K562 (cell line): ENCODE data around the gene SPRYD3. TPM values are rescaled to one million over a fixed set of nuclear protein-coding genes. Genes with fewer than 3 reads are reported as not detected.

Source experiments
- ESRRA ChIP-seq: fragments of 450-650 bp; IDR thresholded peaks from 2 replicates; pipeline ENCODE4 v1.6.1; 2014; ENCODE audit warnings: low read depth, mild to moderate bottlenecking, moderate library complexity, borderline replicate concordance
- FOXP1 ChIP-seq: sonication (generic); formaldehyde crosslinking; IDR thresholded peaks from 2 replicates; pipeline ENCODE4 v1.8.0; 2022; ENCODE audit warnings: mild to moderate bottlenecking, missing genetic modification reagents
- PHTF2 ChIP-seq: fragments of 250-450 bp; sonication (Bioruptor Pico); IDR thresholded peaks from 2 replicates; pipeline ENCODE4 v1.5.0; 2021; ENCODE audit warnings: mild to moderate bottlenecking
- PYGO2 ChIP-seq: fragments of 450-650 bp; IDR thresholded peaks from 2 replicates; pipeline ENCODE4 v1.6.1; 2016; ENCODE audit warnings: mild to moderate bottlenecking, missing genetic modification characterization, moderate library complexity, missing compliant biosample characterization
- RAD51 ChIP-seq: fragments of 450-650 bp; IDR thresholded peaks from 2 replicates; pipeline ENCODE4 v1.7.1; 2016; ENCODE audit warnings: low read depth, mild to moderate bottlenecking, borderline replicate concordance
- TAF7 ChIP-seq: fragments of 450-650 bp; IDR thresholded peaks from 2 replicates; pipeline ENCODE4 v1.6.1; 2016; ENCODE audit warnings: missing genetic modification characterization, missing compliant biosample characterization
- ZC3H11A ChIP-seq: IDR thresholded peaks from 2 replicates; pipeline ENCODE4 v1.6.1; 2012; ENCODE audit warnings: low read depth, low read length, improper control_type of control experiment
- ZNF551 ChIP-seq: fragments of 250-450 bp; sonication (Bioruptor Pico); IDR thresholded peaks from 2 replicates; pipeline ENCODE4 v1.5.0; 2021; ENCODE audit warnings: mild to moderate bottlenecking, moderate library complexity
- polyA plus RNA-seq, 8 experiments: library from polyadenylated mRNA; depleted of rRNA in 4 of 8; stranded (reverse) in 5 of 8; unstranded in 3 of 8; fragments of >200 nt; fragmentation: Nextera tagmentation in 2 of 8; fragmentation: Illumina TruSeq in 1 of 8; extraction: Ambion mirVana in 2 of 8; extraction: Trizol in 1 of 8; gene quantifications; 2 replicates each; pipeline versions ENCODE4 v1.2.1 to v1.2.3, GENCODE V29; 2011 to 2014; ENCODE audit warnings: inconsistent platforms in 1 of 8, missing spikeins in 1 of 8
- total RNA-seq, 7 experiments: library from RNA; depleted of rRNA in 6 of 7; stranded (reverse); fragments of >200 nt in 6 of 7; fragmentation: Illumina TruSeq in 2 of 7; extraction: Trizol in 2 of 7; gene quantifications; 2 replicates each; pipeline versions ENCODE4 v1.2.1 to v1.2.3, GENCODE V29; 2011 to 2021; ENCODE audit warnings: low replicate concordance in 1 of 7
- TF ChIP-seq, protein P1 (sequence below): fragments of 450-650 bp; IDR thresholded peaks from 2 replicates; pipeline ENCODE4 v1.6.1; 2017; ENCODE audit warnings: antibody characterized with exemption, mild to moderate bottlenecking
- TF ChIP-seq, protein P2 (sequence below): fragments of 450-650 bp; IDR thresholded peaks from 2 replicates; pipeline ENCODE4 v1.6.1; 2018; ENCODE audit not compliant: partially characterized antibody
- TF ChIP-seq, protein P3 (sequence below): fragments of 250-450 bp; sonication (Bioruptor Pico); IDR thresholded peaks from 2 replicates; pipeline ENCODE4 v1.8.0; 2022; ENCODE audit warnings: moderate library complexity, mild to moderate bottlenecking, inconsistent platforms
- TF ChIP-seq, protein P4 (sequence below), 2 experiments: fragments of 450-650 bp; IDR thresholded peaks; 2 replicates each; pipeline ENCODE4 v1.6.1; 2018; ENCODE audit warnings: mild to moderate bottlenecking in 2 of 2, low read depth in 1 of 2; ENCODE audit not compliant: partially characterized antibody in 2 of 2

SPRYD3 gene
- total and polyA plus RNA-seq, 9 of the 15 experiments (the other 6 are each of a cell fraction or from before 2014, with no cell fraction given): 1.5 to 13.6 (median 7.6) TPM

DNA sequence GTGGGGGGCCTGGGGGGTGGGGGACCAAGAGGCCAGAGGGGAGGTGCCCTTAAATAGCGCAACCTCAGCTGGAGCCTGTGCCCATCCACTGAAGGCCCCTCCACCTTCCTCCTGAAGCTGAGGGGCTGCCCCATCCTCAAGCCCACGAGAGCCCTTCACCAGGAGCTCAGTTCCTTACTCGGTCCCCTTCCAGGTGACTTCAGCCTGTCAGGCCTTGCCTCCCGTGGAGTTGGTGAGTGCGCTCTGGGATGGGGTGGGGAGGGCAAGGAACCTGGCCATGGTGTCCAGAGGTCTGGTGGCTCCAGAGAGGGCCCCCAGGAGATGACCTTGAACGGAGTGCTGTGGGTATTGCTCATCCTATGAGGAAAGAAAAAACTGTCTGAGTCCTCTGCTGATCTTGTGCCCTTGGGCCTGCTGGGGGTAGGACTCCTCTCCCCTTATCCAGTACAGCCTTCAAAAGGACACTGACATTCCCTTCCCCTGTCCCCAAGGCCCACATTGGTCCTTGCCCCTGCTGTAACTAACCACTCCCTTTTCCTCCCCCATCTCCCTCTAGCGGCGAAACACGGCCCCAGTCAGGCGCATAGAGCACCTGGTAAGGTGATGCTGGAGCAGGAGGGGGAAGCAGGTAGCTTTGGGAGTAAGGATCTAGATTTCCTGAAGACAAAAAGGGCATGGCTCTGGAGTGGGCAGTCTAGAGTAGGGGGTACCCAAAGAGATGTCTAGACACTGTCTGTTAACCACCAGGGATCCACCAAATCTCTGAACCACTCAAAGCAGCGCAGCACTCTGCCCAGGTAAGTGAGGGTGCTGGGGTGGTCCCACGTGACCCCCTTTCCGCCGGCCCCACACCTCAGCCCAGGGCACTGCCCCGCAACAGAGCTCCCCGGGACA lies 25.7 kb downstream of the SPRYD3 start (continued):
- TF ChIP-seq, protein P1, sequence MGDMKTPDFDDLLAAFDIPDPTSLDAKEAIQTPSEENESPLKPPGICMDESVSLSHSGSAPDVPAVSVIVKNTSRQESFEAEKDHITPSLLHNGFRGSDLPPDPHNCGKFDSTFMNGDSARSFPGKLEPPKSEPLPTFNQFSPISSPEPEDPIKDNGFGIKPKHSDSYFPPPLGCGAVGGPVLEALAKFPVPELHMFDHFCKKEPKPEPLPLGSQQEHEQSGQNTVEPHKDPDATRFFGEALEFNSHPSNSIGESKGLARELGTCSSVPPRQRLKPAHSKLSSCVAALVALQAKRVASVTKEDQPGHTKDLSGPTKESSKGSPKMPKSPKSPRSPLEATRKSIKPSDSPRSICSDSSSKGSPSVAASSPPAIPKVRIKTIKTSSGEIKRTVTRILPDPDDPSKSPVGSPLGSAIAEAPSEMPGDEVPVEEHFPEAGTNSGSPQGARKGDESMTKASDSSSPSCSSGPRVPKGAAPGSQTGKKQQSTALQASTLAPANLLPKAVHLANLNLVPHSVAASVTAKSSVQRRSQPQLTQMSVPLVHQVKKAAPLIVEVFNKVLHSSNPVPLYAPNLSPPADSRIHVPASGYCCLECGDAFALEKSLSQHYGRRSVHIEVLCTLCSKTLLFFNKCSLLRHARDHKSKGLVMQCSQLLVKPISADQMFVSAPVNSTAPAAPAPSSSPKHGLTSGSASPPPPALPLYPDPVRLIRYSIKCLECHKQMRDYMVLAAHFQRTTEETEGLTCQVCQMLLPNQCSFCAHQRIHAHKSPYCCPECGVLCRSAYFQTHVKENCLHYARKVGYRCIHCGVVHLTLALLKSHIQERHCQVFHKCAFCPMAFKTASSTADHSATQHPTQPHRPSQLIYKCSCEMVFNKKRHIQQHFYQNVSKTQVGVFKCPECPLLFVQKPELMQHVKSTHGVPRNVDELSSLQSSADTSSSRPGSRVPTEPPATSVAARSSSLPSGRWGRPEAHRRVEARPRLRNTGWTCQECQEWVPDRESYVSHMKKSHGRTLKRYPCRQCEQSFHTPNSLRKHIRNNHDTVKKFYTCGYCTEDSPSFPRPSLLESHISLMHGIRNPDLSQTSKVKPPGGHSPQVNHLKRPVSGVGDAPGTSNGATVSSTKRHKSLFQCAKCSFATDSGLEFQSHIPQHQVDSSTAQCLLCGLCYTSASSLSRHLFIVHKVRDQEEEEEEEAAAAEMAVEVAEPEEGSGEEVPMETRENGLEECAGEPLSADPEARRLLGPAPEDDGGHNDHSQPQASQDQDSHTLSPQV: no peak
- no peak for TF ChIP-seq TAF7 (tag)
- no peak for TF ChIP-seq ZNF551 (CRISPR knock-in tag)
- TF ChIP-seq, protein P2, sequence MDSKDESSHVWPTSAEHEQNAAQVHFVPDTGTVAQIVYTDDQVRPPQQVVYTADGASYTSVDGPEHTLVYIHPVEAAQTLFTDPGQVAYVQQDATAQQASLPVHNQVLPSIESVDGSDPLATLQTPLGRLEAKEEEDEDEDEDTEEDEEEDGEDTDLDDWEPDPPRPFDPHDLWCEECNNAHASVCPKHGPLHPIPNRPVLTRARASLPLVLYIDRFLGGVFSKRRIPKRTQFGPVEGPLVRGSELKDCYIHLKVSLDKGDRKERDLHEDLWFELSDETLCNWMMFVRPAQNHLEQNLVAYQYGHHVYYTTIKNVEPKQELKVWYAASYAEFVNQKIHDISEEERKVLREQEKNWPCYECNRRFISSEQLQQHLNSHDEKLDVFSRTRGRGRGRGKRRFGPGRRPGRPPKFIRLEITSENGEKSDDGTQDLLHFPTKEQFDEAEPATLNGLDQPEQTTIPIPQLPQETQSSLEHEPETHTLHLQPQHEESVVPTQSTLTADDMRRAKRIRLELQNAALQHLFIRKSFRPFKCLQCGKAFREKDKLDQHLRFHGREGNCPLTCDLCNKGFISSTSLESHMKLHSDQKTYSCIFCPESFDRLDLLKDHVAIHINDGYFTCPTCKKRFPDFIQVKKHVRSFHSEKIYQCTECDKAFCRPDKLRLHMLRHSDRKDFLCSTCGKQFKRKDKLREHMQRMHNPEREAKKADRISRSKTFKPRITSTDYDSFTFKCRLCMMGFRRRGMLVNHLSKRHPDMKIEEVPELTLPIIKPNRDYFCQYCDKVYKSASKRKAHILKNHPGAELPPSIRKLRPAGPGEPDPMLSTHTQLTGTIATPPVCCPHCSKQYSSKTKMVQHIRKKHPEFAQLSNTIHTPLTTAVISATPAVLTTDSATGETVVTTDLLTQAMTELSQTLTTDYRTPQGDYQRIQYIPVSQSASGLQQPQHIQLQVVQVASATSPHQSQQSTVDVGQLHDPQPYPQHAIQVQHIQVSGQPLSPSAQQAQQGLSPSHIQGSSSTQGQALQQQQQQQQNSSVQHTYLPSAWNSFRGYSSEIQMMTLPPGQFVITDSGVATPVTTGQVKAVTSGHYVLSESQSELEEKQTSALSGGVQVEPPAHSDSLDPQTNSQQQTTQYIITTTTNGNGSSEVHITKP: no peak
- peak; percentile 64; the same call in 1 of the 2 replicates for TF ChIP-seq FOXP1 (CRISPR knock-in tag)
- TF ChIP-seq, protein P3, sequence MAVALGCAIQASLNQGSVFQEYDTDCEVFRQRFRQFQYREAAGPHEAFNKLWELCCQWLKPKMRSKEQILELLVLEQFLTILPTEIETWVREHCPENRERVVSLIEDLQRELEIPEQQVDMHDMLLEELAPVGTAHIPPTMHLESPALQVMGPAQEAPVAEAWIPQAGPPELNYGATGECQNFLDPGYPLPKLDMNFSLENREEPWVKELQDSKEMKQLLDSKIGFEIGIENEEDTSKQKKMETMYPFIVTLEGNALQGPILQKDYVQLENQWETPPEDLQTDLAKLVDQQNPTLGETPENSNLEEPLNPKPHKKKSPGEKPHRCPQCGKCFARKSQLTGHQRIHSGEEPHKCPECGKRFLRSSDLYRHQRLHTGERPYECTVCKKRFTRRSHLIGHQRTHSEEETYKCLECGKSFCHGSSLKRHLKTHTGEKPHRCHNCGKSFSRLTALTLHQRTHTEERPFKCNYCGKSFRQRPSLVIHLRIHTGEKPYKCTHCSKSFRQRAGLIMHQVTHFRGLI: no peak
- TF ChIP-seq, protein P4, sequence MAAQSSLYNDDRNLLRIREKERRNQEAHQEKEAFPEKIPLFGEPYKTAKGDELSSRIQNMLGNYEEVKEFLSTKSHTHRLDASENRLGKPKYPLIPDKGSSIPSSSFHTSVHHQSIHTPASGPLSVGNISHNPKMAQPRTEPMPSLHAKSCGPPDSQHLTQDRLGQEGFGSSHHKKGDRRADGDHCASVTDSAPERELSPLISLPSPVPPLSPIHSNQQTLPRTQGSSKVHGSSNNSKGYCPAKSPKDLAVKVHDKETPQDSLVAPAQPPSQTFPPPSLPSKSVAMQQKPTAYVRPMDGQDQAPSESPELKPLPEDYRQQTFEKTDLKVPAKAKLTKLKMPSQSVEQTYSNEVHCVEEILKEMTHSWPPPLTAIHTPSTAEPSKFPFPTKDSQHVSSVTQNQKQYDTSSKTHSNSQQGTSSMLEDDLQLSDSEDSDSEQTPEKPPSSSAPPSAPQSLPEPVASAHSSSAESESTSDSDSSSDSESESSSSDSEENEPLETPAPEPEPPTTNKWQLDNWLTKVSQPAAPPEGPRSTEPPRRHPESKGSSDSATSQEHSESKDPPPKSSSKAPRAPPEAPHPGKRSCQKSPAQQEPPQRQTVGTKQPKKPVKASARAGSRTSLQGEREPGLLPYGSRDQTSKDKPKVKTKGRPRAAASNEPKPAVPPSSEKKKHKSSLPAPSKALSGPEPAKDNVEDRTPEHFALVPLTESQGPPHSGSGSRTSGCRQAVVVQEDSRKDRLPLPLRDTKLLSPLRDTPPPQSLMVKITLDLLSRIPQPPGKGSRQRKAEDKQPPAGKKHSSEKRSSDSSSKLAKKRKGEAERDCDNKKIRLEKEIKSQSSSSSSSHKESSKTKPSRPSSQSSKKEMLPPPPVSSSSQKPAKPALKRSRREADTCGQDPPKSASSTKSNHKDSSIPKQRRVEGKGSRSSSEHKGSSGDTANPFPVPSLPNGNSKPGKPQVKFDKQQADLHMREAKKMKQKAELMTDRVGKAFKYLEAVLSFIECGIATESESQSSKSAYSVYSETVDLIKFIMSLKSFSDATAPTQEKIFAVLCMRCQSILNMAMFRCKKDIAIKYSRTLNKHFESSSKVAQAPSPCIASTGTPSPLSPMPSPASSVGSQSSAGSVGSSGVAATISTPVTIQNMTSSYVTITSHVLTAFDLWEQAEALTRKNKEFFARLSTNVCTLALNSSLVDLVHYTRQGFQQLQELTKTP (IDR thresholded peaks at IDR 0.05; ENCODE audit: low read depth in 1 of 2, partially characterized antibody in 2 of 2): no peak
- no peak for TF ChIP-seq ZC3H11A
- no peak; the same call in 1 of the 2 replicates for TF ChIP-seq ESRRA
- peak; percentile 61; the same call in 1 of the 2 replicates for TF ChIP-seq RAD51
- TF ChIP-seq PYGO2 (tag): no peak
- TF ChIP-seq PHTF2 (CRISPR knock-in tag): no peak
